ENCODE results near the gene TMEM61.
"Not testable (repeated sequence)": the region's sequence is repeated elsewhere in the genome, so short reads cannot be mapped to it uniquely, and the experiment has no call there.

Gene TMEM61

GRCh38 chr1:54980528-54981241 is at the start of gene TMEM61:
Gene TMEM61 (plus strand): TSS chr1:54980628. CDS start chr1:54981066, 438 bp downstream.
- no peak for DNase-seq

GRCh38 chr1:54931275-54931840 is 49.1 kb upstream of the TMEM61 start:
- no peak for DNase-seq

- not testable (repeated sequence) for DNase-seq
These were observed 46.3 kb upstream of the TMEM61 start for GRCh38 chr1:54934081-54934480.

- no peak for DNase-seq
These were observed 45.6 kb upstream of the TMEM61 start for GRCh38 chr1:54934869-54935268.

GRCh38 chr1:54936791-54937190 is 43.6 kb upstream of the TMEM61 start:
- DNase-seq, result no peak

GRCh38 chr1:54937469-54937868 is 43.0 kb upstream of the TMEM61 start:
- DNase-seq, result no peak

- DNase-seq, result not testable (repeated sequence)
These were observed 41.5 kb upstream of the TMEM61 start for GRCh38 chr1:54938955-54939354.

GRCh38 chr1:54940042-54940441 is 40.4 kb upstream of the TMEM61 start:
- DNase-seq, result no peak

- no peak for DNase-seq
These were observed 37.5 kb upstream of the TMEM61 start for GRCh38 chr1:54942976-54943375.

GRCh38 chr1:54944610-54945392 is 35.6 kb upstream of the TMEM61 start:
- DNase-seq, result peak; percentile 42 to 46

GRCh38 chr1:54945393-54945936 is 35.0 kb upstream of the TMEM61 start:
- DNase-seq, result no peak

GRCh38 chr1:54947540-54947939 is 32.9 kb upstream of the TMEM61 start:
- no peak for DNase-seq

- DNase-seq, result no peak
These were observed 31.4 kb upstream of the TMEM61 start for GRCh38 chr1:54949053-54949452.

- no peak for DNase-seq
These were observed 30.4 kb upstream of the TMEM61 start for GRCh38 chr1:54950006-54950368.

- DNase-seq, result peak; percentile 25 to 34
These were observed 29.9 kb upstream of the TMEM61 start for GRCh38 chr1:54950369-54951163.

- no peak for DNase-seq
These were observed 28.6 kb upstream of the TMEM61 start for GRCh38 chr1:54951810-54952226.

- no peak for DNase-seq
These were observed 27.3 kb upstream of the TMEM61 start for GRCh38 chr1:54952950-54953718.

- DNase-seq, result no peak
These were observed 26.6 kb upstream of the TMEM61 start for GRCh38 chr1:54953846-54954245.

- DNase-seq, result no peak
These were observed 25.1 kb upstream of the TMEM61 start for GRCh38 chr1:54955359-54955758.

GRCh38 chr1:54956726-54957125 is 23.7 kb upstream of the TMEM61 start:
- no peak for DNase-seq

- no peak for DNase-seq
These were observed 21.2 kb upstream of the TMEM61 start for GRCh38 chr1:54959241-54959640.
